Calu3 (cell line): Measurements from ENCODE around the gene ACADSB. TPM values are rescaled to one million over a fixed set of nuclear protein-coding genes. Genes with fewer than 3 reads are reported as not detected.

Experiments
- BruUV-seq: library from RNA; stranded (reverse); fragments of 400-500 nt; replicated peaks from 2 replicates; lab custom pipeline; 2021; lab: Mats Ljungman, UMichigan
- CTCF ChIA-PET: fragments of 300-600 bp; sonication (Branson Sonifier 250); formaldehyde crosslinking; loops from one replicate; lab custom pipeline; 2022; ENCODE audit warnings: antibody characterized with exemption; lab: Charles Lee
- DNase-seq: peaks from one replicate; pipeline ENCODE4 v3.0.0; 2022
- H3K27ac Mint-ChIP-seq: one replicate; pipeline ENCODE4 v1.8.0; 2022; ENCODE audit warnings: mixed read lengths; ENCODE audit not compliant: unreplicated experiment
- H3K27me3 Mint-ChIP-seq: one replicate; pipeline ENCODE4 v1.8.0; 2022; ENCODE audit warnings: mixed read lengths; ENCODE audit not compliant: unreplicated experiment
- H3K36me3 Mint-ChIP-seq: one replicate; pipeline ENCODE4 v1.8.0; 2022; ENCODE audit warnings: mild to moderate bottlenecking, moderate library complexity, mixed read lengths; ENCODE audit not compliant: insufficient read depth, unreplicated experiment
- H3K4me1 Mint-ChIP-seq: one replicate; pipeline ENCODE4 v1.8.0; 2022; ENCODE audit warnings: mild to moderate bottlenecking, low read depth, mixed read lengths; ENCODE audit not compliant: unreplicated experiment
- H3K4me3 Mint-ChIP-seq: one replicate; pipeline ENCODE4 v1.8.0; 2022; ENCODE audit warnings: mild to moderate bottlenecking, low read depth, moderate library complexity, mixed read lengths; ENCODE audit not compliant: unreplicated experiment
- H3K9me3 Mint-ChIP-seq: one replicate; pipeline ENCODE4 v1.8.0; 2022; ENCODE audit warnings: low read depth, mixed read lengths; ENCODE audit not compliant: unreplicated experiment
- CTCF ChIP-seq: fragments of 200-600 bp; IDR thresholded peaks from one replicate; pipeline ENCODE4 v1.8.0; 2022; ENCODE audit warnings: antibody characterized with exemption; ENCODE audit not compliant: unreplicated experiment
- intact Hi-C: fragments of 100-400 bp; cut with micrococcal nuclease; formaldehyde crosslinking; loops from one replicate; pipeline ENCODE4 v1.10.0; 2022; ENCODE audit not compliant: unreplicated experiment
- total RNA-seq: library from RNA; stranded (reverse); gene quantifications from 2 replicates; pipeline ENCODE4 v1.2.3, GENCODE V29; 2022

ACADSB gene
- total RNA-seq, 1 experiment from 2014 or later, result 11.3 TPM

- no peaks in the 10 kb centered on the region for H3K27me3 Mint-ChIP-seq
- BruUV-seq, result no TSS peak
- CTCF ChIA-PET, result interaction anchor here (0.6 kb wide), 1 partner anchor 947 kb away, joined by 3 read pairs; no protein-coding TSS in a partner anchor
Observed at GRCh38 chr10:122997864-122998263, 10.9 kb upstream of the ACADSB start.

GRCh38 chr10:122998360-122998917, 10.4 kb upstream of the ACADSB start:
- Mint-ChIP-seq H3K36me3 (peaks cover 7% of the 10 kb centered on the region), H3K4me1 (no peaks in the 10 kb centered on the region), H3K27me3 (no peaks in the 10 kb centered on the region), H3K27ac (no peak overlapping the region), H3K4me3 (no peak overlapping the region), H3K9me3 (no peaks in the 10 kb centered on the region)
- intact Hi-C loops, result no loop called here
- CTCF ChIA-PET, result interaction anchor here (1.1 kb wide), 1 partner anchor 9 kb away, joined by 3 read pairs; no protein-coding TSS in a partner anchor
- no peak for DNase-seq
- TF ChIP-seq CTCF, result no peak
- no TSS peak for BruUV-seq

More at GRCh38 chr10:122997864-122998263, 10.9 kb upstream of the ACADSB start:
- Mint-ChIP-seq H3K9me3 (no peaks in the 10 kb centered on the region), H3K27ac (no peak overlapping the region), H3K4me3 (no peak overlapping the region), H3K4me1 (no peaks in the 10 kb centered on the region), H3K36me3 (peaks cover 7% of the 10 kb centered on the region)
- TF ChIP-seq CTCF, result no peak
- no peak for DNase-seq
- intact Hi-C loops, result no loop called here

- Mint-ChIP-seq H3K4me1 (no peaks in the 10 kb centered on the region), H3K27me3 (no peaks in the 10 kb centered on the region), H3K36me3 (peaks cover 7% of the 10 kb centered on the region), H3K9me3 (no peaks in the 10 kb centered on the region), H3K4me3 (no peak overlapping the region), H3K27ac (no peak overlapping the region)
- no peak for DNase-seq
- TF ChIP-seq CTCF, result no peak
- CTCF ChIA-PET, result interaction anchor here (1.1 kb wide), 1 partner anchor 9 kb away, joined by 3 read pairs; no protein-coding TSS in a partner anchor
- no TSS peak for BruUV-seq
- intact Hi-C loops, result no loop called here
Observed at GRCh38 chr10:122998934-122999333, 9.9 kb upstream of the ACADSB start.

GRCh38 chr10:122999347-122999746, 9.5 kb upstream of the ACADSB start:
- no peaks in the 10 kb centered on the region for H3K27me3 Mint-ChIP-seq
- intact Hi-C loops, result no loop called here
- H3K4me3 Mint-ChIP-seq, result no peak overlapping the region
- H3K9me3 Mint-ChIP-seq, result no peaks in the 10 kb centered on the region
- peaks cover 7% of the 10 kb centered on the region for H3K36me3 Mint-ChIP-seq
- CTCF ChIA-PET, result interaction anchor here (1.1 kb wide), 1 partner anchor 8 kb away, joined by 3 read pairs; no protein-coding TSS in a partner anchor
- TF ChIP-seq CTCF, result no peak
- BruUV-seq, result no TSS peak
- H3K27ac Mint-ChIP-seq, result no peak overlapping the region
- no peak for DNase-seq
- H3K4me1 Mint-ChIP-seq, result no peaks in the 10 kb centered on the region
